NK-92 (cell line): ENCODE measurements around the gene PRKCH.

Experiments used
- DNase-seq: peaks from one replicate; lab custom pipeline; 2025; ENCODE audit not compliant: unreplicated experiment; lab: John Stamatoyannopoulos, UW

PRKCH gene

DNA sequence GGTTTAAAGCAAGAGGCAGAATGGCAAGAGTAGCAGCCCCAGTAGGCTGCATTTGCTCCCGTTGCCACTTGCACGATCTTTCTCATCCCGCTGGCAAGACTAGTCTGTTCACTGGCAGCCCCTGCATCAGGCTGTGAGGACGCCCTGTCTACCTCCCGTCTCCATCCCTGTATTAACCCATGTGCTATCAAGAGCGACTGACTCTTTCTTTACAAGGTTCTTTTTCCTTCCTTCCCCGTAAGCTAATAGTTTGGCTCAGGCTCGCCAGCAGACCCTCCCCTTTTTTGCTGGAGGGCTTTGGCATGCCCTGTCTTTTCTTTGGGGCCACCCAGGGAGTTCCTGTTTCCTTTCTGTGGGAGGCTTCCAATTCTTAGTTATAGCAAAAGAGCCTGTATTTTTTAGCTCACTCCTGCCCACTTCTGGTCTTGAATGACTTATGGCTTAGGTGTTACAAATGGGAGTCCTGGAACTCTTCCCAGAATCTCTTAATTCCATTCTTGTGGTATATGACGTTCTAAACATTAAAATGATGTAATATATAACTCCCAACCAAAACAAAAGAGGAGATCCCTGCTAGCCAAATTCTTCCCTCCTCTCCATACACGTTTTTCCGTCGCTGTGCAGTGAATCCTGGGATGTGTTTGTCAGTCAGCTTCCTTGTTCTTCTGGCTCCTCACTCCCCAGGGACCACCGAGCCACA, 149.0 kb downstream of the PRKCH start:
- DNase-seq: no peak

DNA sequence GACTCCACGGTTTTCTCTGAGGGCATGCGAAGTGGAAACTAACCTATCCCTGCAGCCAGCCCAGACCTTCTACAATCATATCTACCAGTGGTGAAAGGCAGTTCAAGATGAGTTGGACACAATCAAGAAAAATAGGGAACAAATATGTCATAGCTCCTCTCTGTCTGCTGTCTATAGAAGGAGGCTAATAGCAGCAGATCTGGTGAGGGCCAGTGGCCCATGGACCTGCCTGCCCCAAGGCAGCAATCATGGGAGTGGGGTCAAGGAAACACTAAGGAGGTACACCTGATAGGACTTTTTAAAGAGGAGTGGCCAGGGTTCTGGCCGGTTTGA, 149.5 kb downstream of the PRKCH start:
- no peak for DNase-seq

- no peak for DNase-seq
Observed at GRCh38 chr14:61471297-61472005, 150.1 kb downstream of the PRKCH start.

DNA sequence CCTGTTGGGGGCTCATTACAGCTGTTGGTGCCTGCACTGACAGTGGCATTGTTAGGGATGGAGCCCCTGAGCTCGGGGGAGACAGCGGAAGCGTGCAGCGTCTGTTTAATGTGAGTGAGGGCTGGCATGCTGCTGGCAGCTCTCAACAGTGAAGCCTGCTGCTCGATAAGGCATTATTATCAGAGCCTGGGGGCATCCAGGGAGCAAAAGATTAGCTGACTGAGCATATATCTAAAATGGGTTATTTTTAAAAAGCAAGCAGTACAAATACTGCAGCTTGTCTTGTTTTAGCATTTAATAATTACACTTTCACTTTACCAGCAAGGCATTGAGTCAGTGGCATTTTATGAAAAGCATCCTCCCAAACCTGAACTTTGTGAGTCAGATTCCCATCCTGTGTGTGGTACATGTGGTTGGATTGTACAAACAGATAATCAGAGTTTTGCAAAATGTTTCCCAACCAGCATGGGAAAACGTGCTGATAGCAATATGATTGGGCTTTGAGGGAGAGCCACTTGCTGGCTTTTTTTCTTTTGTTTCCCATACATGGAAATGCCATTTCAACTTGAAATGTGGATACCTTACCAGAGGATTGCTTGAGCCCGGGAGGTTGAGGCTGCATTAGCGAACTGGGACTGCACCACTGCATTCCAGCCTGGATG, 150.8 kb downstream of the PRKCH start:
- no peak for DNase-seq

- DNase-seq: no peak
Observed at GRCh38 chr14:61472801-61473376, 151.5 kb downstream of the PRKCH start.

- no peak for DNase-seq
Observed at GRCh38 chr14:61474015-61474414, 152.6 kb downstream of the PRKCH start.

- DNase-seq: no peak
Observed at GRCh38 chr14:61474701-61475100, 153.3 kb downstream of the PRKCH start.

- DNase-seq: no peak
Observed at GRCh38 chr14:61475316-61475715, 153.9 kb downstream of the PRKCH start.

- no peak for DNase-seq
Observed at GRCh38 chr14:61476105-61476753, 154.8 kb downstream of the PRKCH start.

DNA sequence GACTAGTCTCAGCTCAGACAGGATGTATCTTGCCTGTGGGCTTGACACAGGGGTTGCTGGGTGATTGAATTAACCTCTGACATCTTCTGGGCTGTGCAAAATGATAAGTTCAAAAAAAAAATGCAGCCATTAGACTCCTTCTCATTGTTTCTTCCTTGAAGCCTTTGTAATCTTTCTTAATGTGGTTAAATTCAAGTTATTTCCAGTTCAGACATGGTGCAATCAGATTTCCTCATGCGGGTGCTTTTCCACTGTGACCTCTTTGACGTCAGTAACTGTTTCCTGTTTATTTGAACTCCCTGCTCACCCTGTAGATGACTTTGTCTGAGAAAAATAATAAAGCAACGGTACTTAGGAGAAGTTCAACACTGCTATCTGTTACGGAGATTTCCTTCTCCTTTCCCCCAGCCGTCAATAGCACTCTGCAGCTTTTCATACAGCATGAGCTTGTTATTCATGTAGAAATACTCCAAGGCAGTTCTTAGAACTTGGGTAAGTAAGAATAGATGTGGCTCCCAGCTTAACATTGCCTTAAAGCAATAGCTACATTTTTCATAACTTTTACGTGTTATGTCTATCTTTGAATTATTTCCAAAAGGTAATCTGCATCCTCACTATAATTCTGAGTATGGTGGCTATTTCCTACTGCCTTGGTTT, 155.5 kb downstream of the PRKCH start:
- DNase-seq: no peak

DNA sequence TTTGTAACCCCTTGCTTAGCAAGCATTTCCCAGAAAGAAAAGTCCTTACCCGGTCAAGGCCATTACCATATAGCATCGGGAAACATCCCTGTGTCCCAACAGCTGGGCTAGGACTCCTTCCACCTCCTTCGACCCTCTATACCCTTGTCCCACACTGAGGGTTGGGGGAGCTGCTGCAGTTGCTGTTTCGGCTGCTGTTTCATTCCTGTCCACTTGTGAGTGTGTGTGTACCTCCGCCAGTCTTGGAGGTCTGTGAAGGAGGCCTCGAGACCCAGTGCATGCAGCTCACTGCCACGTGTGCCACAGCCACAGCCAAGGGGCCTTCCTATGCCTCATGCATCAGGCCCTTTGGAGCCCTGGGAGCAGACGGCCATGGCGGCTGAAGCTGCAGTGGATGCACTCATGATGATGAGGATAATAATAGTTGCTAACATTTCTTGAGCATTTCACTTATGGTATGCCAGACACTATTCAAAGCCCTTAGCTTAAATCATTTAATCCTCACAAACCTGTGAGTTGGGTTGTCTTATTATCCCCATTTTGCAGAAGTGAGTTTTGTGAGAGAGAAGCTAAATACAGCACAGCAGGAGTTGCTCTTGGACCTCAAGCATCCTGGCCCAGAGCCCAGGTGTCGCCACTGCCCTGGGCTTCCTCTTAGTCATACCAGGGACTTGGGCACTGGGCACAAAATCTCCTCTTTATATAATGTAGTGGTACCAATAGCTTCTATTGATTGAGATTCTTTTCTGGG, 156.5 kb downstream of the PRKCH start:
- DNase-seq: no peak

- no peak for DNase-seq
Observed at GRCh38 chr14:61478971-61479473, 157.6 kb downstream of the PRKCH start.

GRCh38 chr14:61479746-61480502, 158.5 kb downstream of the PRKCH start:
- no peak for DNase-seq

GRCh38 chr14:61480704-61481285, 159.4 kb downstream of the PRKCH start:
- no peak for DNase-seq

- no peak for DNase-seq
Observed at GRCh38 chr14:61481701-61482100, 160.3 kb downstream of the PRKCH start.

- DNase-seq: no peak
Observed at GRCh38 chr14:61482348-61483206, 161.2 kb downstream of the PRKCH start.

DNA sequence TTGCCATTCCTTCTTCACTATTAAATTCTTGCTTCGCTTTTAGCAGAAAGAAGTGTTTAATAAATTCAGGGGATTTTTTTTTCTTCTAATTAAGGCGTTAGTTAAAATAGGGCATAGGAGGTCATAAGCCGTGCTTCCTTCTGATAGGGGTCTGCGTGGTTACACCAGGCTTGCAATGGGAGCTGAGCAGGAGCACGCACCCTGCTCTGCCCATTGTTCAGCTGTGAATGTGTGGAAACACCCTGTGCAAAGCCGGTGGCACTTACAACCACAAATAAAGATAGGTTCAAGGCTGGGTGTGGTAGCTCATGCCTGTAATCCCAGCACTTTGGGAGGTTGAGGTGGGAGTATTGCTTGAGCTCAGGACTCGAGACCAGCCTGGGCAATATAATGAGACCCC, 162.1 kb downstream of the PRKCH start:
- no peak for DNase-seq

DNA sequence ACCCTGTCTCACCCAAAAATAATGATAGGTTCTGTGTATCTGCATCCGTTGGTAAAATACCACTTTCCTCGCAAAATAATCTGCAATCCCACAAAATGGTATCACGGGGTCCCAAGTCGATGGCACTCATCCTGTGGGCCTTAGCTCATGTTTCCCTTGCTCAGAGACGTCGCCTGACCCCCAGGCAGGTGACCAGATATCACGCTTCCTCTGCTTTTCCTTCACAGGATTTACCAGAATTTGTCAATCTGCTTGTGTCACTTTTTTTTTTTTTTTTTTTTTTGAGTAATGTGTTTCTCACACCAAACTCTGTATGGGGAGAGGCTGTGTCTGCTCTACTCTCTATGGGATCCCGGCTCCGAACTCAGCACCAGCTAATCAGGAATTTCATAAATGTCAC, 162.7 kb downstream of the PRKCH start:
- no peak for DNase-seq
